GM19372 (cell line): Measurements from ENCODE around the gene RNF212B.
A peak's percentile ranks its signal among the peaks of the same experiment; 100 is the strongest.
"Not testable (repeated sequence)": the region's sequence is repeated elsewhere in the genome, so short reads cannot be mapped to it uniquely, and the experiment has no call there.

ENCODE experiments used
- ATAC-seq: cut with Tn5 transposase; IDR thresholded peaks from one replicate; pipeline ENCODE4 v1.9.1; 2021; ENCODE audit warnings: mild to moderate bottlenecking, low read depth, moderate library complexity; ENCODE audit not compliant: unreplicated experiment

RNF212B gene

GRCh38 chr14:23241061-23241715, 3.5 kb downstream of the RNF212B start:
- ATAC-seq, result not testable (repeated sequence)

- ATAC-seq, result no peak
Observed at GRCh38 chr14:23242076-23242475, 4.3 kb downstream of the RNF212B start.

- ATAC-seq, result no peak
Observed at GRCh38 chr14:23243066-23243465, 5.3 kb downstream of the RNF212B start.

GRCh38 chr14:23245282-23245681, 7.5 kb downstream of the RNF212B start:
- no peak for ATAC-seq

GRCh38 chr14:23248601-23249000, 10.9 kb downstream of the RNF212B start:
- ATAC-seq, result no peak

- no peak for ATAC-seq
Observed at GRCh38 chr14:23249824-23250223, 12.1 kb downstream of the RNF212B start.

- no peak for ATAC-seq
Observed at GRCh38 chr14:23252006-23252405, 14.3 kb downstream of the RNF212B start.

GRCh38 chr14:23252420-23253333, 14.9 kb downstream of the RNF212B start:
- ATAC-seq, result no peak

GRCh38 chr14:23258256-23258655, 20.5 kb downstream of the RNF212B start:
- ATAC-seq, result no peak

GRCh38 chr14:23259426-23259825, 21.7 kb downstream of the RNF212B start:
- no peak for ATAC-seq

- ATAC-seq, result not testable (repeated sequence)
Observed at GRCh38 chr14:23260849-23261248, 23.1 kb downstream of the RNF212B start.

GRCh38 chr14:23269193-23269592, 31.5 kb downstream of the RNF212B start:
- ATAC-seq, result no peak

GRCh38 chr14:23275412-23275811, 37.7 kb downstream of the RNF212B start:
- no peak for ATAC-seq

GRCh38 chr14:23277189-23277588, 39.5 kb downstream of the RNF212B start:
- ATAC-seq, result no peak

- not testable (repeated sequence) for ATAC-seq
Observed at GRCh38 chr14:23277928-23278327, 40.2 kb downstream of the RNF212B start.

GRCh38 chr14:23281247-23281646, 43.5 kb downstream of the RNF212B start:
- ATAC-seq, result no peak

GRCh38 chr14:23284654-23285529, 47.2 kb downstream of the RNF212B start:
- ATAC-seq, result no peak

GRCh38 chr14:23285530-23286019, 47.8 kb downstream of the RNF212B start:
- ATAC-seq, result peak; percentile 23

GRCh38 chr14:23286020-23286901, 48.5 kb downstream of the RNF212B start, which contains the start of gene HOMEZ:
HOMEZ (minus strand) TSS chr14:23286132; CDS start chr14:23285952, 180 bp downstream.
- ATAC-seq, result peak; percentile 98
